DND-41 (cell line): Measurements from ENCODE around the gene DHX15.

ENCODE experiments used
- ATAC-seq: fragments of 200-7000 bp; cut with Tn5 transposase; 3 replicates; pipeline ENCODE4 v1.9.1; 2021; ENCODE audit warnings: low read depth; ENCODE audit not compliant: insufficient read depth
- DNase-seq: peaks from one replicate; pipeline ENCODE4 v3.0.0-alpha.2; 2020
- H2AFZ ChIP-seq: 2 replicates; pipeline ENCODE4 v1.6.0; 2012; ENCODE audit warnings: low read depth, low read length
- H3K27ac ChIP-seq: 2 replicates; pipeline ENCODE4 v1.5.1; 2012; ENCODE audit warnings: low read length, inconsistent platforms
- H3K27me3 ChIP-seq: fragments of 200-600 bp; sonication (generic); 2 replicates; pipeline ENCODE4 v1.6.0; 2012; ENCODE audit warnings: low read length, mild to moderate bottlenecking, inconsistent platforms; ENCODE audit not compliant: insufficient read depth, poor library complexity
- H3K36me3 ChIP-seq: 2 replicates; pipeline ENCODE4 v1.5.1; 2012; ENCODE audit warnings: low read length, inconsistent platforms; ENCODE audit not compliant: insufficient read depth
- H3K4me1 ChIP-seq: 2 replicates; pipeline ENCODE4 v1.5.1; 2012; ENCODE audit warnings: mild to moderate bottlenecking, low read length; ENCODE audit not compliant: insufficient read depth
- H3K4me2 ChIP-seq: 2 replicates; pipeline ENCODE4 v1.6.0; 2012; ENCODE audit warnings: mild to moderate bottlenecking, moderate library complexity, low read length, inconsistent platforms; ENCODE audit not compliant: insufficient read depth
- H3K4me3 ChIP-seq, 2 experiments: fragments of 200-600 bp in 1 of 2; shearing (Covaris generic) in 1 of 2; 2 replicates each; pipeline ENCODE4 v1.5.1; 2012 to 2016; ENCODE audit warnings: inconsistent platforms in 2 of 2, low read length in 2 of 2, mild to moderate bottlenecking in 2 of 2, low read depth in 1 of 2, moderate library complexity in 1 of 2
- H3K79me2 ChIP-seq: 2 replicates; pipeline ENCODE4 v1.6.0; 2012; ENCODE audit warnings: low read length, inconsistent platforms; ENCODE audit not compliant: insufficient read depth
- H3K9ac ChIP-seq: 2 replicates; pipeline ENCODE4 v1.6.0; 2012; ENCODE audit warnings: low read depth, mild to moderate bottlenecking, inconsistent platforms, low read length, moderate library complexity
- H3K9me3 ChIP-seq: 2 replicates; pipeline ENCODE4 v1.5.1; 2012; ENCODE audit warnings: low read length, moderate library complexity, mild to moderate bottlenecking, inconsistent platforms; ENCODE audit not compliant: insufficient read depth, severe bottlenecking
- H4K20me1 ChIP-seq: 2 replicates; pipeline ENCODE4 v1.6.0; 2012; ENCODE audit warnings: low read length; ENCODE audit not compliant: insufficient read depth
- EZH2 ChIP-seq: IDR thresholded peaks from 3 replicates; pipeline ENCODE4 v1.6.1; 2012; ENCODE audit warnings: borderline replicate concordance, low read depth, mild to moderate bottlenecking, moderate library complexity, low read length, inconsistent platforms; ENCODE audit not compliant: severe bottlenecking
- TF ChIP-seq, protein P1 (sequence below): IDR thresholded peaks from 2 replicates; pipeline ENCODE4 v1.5.1; 2012; ENCODE audit warnings: borderline replicate concordance, low read length, moderate library complexity, mild to moderate bottlenecking; ENCODE audit not compliant: poor library complexity, severe bottlenecking; ENCODE audit errors: extremely low read depth

The DHX15 gene

DNA sequence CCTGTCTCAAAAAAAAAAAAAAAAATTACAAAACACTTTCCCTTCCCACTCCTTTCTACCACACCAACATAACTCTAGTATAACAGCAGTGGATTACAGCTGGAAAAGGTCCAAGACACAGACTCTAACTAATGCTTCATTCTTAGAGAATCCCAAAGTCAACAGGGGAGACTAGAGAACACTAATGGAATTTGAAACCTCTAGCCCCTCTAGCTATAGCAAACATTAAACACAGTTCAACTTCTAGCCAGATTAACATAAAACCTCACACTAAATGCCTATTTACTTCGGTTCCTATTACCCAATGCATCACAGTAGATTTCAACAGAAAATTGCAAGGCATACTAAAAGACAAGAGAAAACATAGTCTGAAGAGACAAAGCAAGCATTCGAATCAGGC is 10.5 kb upstream of the DHX15 start:
- ATAC-seq (no peak), DNase-seq (no peak)
- Histone ChIP-seq H3K4me1 (no peaks in the 10 kb centered on the region), H4K20me1 (no peaks in the 10 kb centered on the region), H3K79me2 (no peaks in the 10 kb centered on the region), H2AFZ (no peak overlapping the region), H3K9ac (no peak overlapping the region), H3K4me2 (no peak overlapping the region), H3K27ac (no peak overlapping the region), H3K9me3 (peaks cover 7% of the 10 kb centered on the region), H3K27me3 (no peaks in the 10 kb centered on the region), H3K4me3 (no peak overlapping the region), H3K36me3 (no peaks in the 10 kb centered on the region)
- TF ChIP-seq, protein P1, sequence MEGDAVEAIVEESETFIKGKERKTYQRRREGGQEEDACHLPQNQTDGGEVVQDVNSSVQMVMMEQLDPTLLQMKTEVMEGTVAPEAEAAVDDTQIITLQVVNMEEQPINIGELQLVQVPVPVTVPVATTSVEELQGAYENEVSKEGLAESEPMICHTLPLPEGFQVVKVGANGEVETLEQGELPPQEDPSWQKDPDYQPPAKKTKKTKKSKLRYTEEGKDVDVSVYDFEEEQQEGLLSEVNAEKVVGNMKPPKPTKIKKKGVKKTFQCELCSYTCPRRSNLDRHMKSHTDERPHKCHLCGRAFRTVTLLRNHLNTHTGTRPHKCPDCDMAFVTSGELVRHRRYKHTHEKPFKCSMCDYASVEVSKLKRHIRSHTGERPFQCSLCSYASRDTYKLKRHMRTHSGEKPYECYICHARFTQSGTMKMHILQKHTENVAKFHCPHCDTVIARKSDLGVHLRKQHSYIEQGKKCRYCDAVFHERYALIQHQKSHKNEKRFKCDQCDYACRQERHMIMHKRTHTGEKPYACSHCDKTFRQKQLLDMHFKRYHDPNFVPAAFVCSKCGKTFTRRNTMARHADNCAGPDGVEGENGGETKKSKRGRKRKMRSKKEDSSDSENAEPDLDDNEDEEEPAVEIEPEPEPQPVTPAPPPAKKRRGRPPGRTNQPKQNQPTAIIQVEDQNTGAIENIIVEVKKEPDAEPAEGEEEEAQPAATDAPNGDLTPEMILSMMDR, result no peak
- TF ChIP-seq EZH2, result no peak

DNA sequence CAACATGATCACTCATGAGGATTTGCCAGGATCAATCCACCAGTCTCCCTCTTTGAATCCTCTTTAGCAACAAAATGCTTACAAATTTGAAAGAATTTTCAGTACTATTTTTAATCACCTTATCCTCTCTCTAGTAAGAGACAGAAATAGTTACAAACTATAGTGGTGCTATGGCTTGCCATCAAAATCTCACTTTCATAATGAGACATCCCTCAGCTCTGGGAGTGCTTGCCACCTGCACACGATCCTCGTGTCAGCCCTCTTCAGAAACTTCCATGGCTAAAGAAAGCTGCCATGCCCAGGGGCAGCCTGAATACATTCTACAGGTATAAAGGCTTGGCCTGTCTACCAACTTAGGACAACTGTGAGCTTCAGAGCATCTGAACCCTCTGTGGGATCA is 5.1 kb upstream of the DHX15 start:
- H3K9me3 ChIP-seq, result peaks cover 7% of the 10 kb centered on the region

DNA sequence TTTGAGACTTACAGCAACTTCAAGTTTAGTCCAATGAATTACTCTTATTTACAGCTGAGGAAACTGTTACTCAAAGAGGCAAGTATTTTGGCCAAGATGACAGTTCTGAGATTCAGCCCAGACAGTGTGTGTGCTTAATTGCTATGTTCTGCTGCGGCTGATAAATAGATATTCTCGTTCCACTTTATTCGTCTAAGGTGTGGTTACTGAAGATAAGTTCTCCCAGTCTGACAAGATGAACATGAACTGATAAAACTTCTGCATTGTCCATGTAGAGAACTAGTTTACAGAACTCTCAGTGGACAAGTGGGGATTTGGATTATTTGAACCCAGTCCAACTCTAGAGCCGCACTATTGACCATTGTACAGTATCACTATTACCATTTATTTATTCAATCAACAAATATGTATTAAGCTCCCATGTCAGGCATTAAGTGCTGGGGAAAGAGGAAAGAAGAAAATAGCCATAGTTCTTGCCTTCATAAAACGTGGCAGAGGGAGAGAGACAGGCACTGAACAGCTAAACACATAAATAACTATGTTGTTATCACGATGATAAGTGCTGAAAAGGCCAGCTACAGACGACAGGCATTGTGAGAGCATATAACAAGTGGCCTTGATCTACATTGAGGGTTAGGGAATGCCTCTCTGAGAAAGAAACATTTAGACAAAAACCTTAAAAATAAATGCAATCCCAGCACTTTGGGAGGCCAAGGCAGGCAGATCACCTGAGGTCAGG is 4.0 kb upstream of the DHX15 start:
- peaks cover 2% of the 10 kb centered on the region; the same call in 1 of the 2 replicates for H3K36me3 ChIP-seq
- H2AFZ ChIP-seq, result no peak overlapping the region
- no peak for ATAC-seq
- H3K4me3 ChIP-seq, result no peak overlapping the region
- H3K27ac ChIP-seq, result no peak overlapping the region
- H3K4me1 ChIP-seq, result peaks cover 9% of the 10 kb centered on the region
- H3K9ac ChIP-seq, result no peak overlapping the region
- TF ChIP-seq, protein P1, result no peak
- TF ChIP-seq EZH2, result no peak
- no peaks in the 10 kb centered on the region for H4K20me1 ChIP-seq
- H3K79me2 ChIP-seq, result peaks cover 17% of the 10 kb centered on the region
- H3K9me3 ChIP-seq, result peaks cover 7% of the 10 kb centered on the region
- DNase-seq, result no peak
- H3K4me2 ChIP-seq, result no peak overlapping the region
- H3K27me3 ChIP-seq, result no peaks in the 10 kb centered on the region

More for the DNA sequence above, 5.1 kb upstream of the DHX15 start:
- DNase-seq (no peak), ATAC-seq (no peak)
- H3K4me3 ChIP-seq, result no peak overlapping the region
- no peak overlapping the region for H3K4me2 ChIP-seq
- no peak overlapping the region for H3K27ac ChIP-seq
- TF ChIP-seq, protein P1, result no peak
- TF ChIP-seq EZH2, result no peak
- H2AFZ ChIP-seq, result no peak overlapping the region
- H4K20me1 ChIP-seq, result no peaks in the 10 kb centered on the region
- peaks cover 9% of the 10 kb centered on the region for H3K4me1 ChIP-seq
- peaks cover 7% of the 10 kb centered on the region for H3K79me2 ChIP-seq
- H3K9ac ChIP-seq, result no peak overlapping the region
- H3K36me3 ChIP-seq, result no peaks in the 10 kb centered on the region
- H3K27me3 ChIP-seq, result no peaks in the 10 kb centered on the region
